Measurements from ENCODE around the gene CDK5RAP3. TPM values are rescaled to one million over a fixed set of nuclear protein-coding genes. Genes with fewer than 3 reads are reported as not detected.

CDK5RAP3 gene
- total RNA-seq, 2 experiments from 2014 or later, result 206 to 224 TPM

DNA sequence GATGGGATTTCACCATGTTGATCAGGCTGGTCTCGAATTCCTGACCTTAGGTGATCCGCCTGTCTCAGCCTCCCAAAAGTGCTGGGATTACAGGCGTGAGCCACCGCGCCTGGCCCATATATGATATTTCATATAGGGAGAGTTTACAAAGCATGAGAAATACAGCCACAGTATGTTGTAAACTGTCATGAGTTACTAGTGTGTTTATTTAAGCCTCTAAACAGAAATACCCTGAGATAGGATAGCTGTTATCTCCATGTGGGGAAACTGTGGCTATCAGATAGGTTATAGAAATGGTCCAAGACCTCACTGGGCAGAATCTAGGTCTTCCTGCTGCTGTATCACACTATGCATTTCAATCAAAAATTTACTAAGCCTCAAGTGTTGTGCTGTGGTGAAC, 2.1 kb upstream of the CDK5RAP3 start:
- H3K36me3 Mint-ChIP-seq (ENCODE audit: low read depth), result peaks cover 13% of the 10 kb centered on the region
- H3K4me1 Mint-ChIP-seq (ENCODE audit: low read depth), result peaks cover 26% of the 10 kb centered on the region
- no peaks in the 10 kb centered on the region for H3K9me3 ChIP-seq (ENCODE audit: control insufficient read depth in 1 of 2, insufficient read depth in 1 of 2, low read length in 2 of 2)
- peak overlapping the region; percentile 42 for H3K4me3 Mint-ChIP-seq
- intact Hi-C loops (cut with DNase I, micrococcal nuclease), result loop anchor here in 1 of 2 experiments (1.0 kb wide), 1 partner anchor 17 kb away; no protein-coding TSS in a partner anchor
- H3K27me3 Mint-ChIP-seq, result no peaks in the 10 kb centered on the region
- DNase-seq, result no peak
- no peaks in the 10 kb centered on the region for H3K9me3 Mint-ChIP-seq
- H3K36me3 ChIP-seq (ENCODE audit: insufficient read depth, low read length), result peaks cover 5% of the 10 kb centered on the region
- no peak for ATAC-seq (ENCODE audit: poor library complexity)
- H3K27ac Mint-ChIP-seq, result no peak overlapping the region
- H3K4me3 ChIP-seq (ENCODE audit: low read length), result no peak overlapping the region
- no peaks in the 10 kb centered on the region for H3K27me3 ChIP-seq (ENCODE audit: control insufficient read depth in 1 of 2, insufficient read depth in 2 of 2, low read length in 2 of 2)
- peaks cover 26% of the 10 kb centered on the region for H3K4me1 ChIP-seq (ENCODE audit: insufficient read depth, low read length)
- POLR2A ChIA-PET, result interaction anchor here (1.1 kb wide), 1 partner anchor 73 kb away, joined by 6 read pairs; no protein-coding TSS in a partner anchor
- TF ChIP-seq, protein P1, sequence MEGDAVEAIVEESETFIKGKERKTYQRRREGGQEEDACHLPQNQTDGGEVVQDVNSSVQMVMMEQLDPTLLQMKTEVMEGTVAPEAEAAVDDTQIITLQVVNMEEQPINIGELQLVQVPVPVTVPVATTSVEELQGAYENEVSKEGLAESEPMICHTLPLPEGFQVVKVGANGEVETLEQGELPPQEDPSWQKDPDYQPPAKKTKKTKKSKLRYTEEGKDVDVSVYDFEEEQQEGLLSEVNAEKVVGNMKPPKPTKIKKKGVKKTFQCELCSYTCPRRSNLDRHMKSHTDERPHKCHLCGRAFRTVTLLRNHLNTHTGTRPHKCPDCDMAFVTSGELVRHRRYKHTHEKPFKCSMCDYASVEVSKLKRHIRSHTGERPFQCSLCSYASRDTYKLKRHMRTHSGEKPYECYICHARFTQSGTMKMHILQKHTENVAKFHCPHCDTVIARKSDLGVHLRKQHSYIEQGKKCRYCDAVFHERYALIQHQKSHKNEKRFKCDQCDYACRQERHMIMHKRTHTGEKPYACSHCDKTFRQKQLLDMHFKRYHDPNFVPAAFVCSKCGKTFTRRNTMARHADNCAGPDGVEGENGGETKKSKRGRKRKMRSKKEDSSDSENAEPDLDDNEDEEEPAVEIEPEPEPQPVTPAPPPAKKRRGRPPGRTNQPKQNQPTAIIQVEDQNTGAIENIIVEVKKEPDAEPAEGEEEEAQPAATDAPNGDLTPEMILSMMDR (IDR thresholded peaks at IDR 0.05), result no peak
- CTCF ChIA-PET, result interaction anchor here (3.8 kb wide), 1 partner anchor 20 kb away, joined by 70 read pairs; no protein-coding TSS in a partner anchor
- no peak overlapping the region for H3K27ac ChIP-seq (ENCODE audit: low read depth in 1 of 2, low read length in 2 of 2)

DNA sequence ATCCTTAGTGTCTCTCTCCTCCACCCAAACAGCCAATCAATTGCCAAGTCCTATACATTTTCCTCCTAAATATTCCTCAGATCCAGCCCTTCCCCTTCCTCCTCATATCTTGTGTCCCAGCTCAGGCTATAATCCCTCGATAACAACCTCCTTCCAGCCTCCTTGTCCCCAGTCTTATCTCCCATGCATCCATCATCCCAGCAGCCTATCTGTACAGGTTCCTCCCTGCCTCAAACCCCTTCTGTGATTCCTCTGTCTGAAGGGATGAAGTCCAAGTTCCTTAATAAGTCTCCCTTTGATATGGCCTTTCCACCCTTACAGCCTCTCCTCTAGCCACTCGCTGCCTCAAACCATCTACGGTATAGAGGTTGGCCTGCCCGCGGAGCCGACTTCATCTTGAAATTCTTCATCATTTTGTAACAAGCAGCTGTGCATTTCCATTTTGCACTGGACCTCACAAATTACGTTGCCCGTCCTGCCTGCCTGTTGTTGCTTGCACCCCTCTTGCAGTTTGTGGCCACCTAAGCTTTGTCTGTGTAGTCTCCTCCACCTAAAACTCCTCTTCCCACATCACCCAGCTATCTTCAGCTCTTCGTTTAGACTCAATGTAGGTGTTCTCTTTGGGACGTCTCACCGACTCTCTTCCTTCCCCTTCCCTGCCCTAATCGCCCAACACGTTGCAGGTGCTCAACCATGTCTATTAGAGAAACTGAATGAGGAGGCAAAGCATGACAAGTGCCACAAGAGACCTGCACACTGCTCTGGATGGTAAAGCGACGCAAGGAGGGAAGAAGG, 786 bp upstream of the CDK5RAP3 start:
- peaks cover 26% of the 10 kb centered on the region for H3K4me1 ChIP-seq (ENCODE audit: insufficient read depth, low read length)
- peak overlapping the region; percentile 99 for H3K4me3 ChIP-seq (ENCODE audit: low read length)
- ATAC-seq (ENCODE audit: poor library complexity) (no peak), DNase-seq (peak in 1 of 14 experiments; percentile 16)
- Mint-ChIP-seq H3K4me1 (ENCODE audit: low read depth) (peaks cover 26% of the 10 kb centered on the region), H3K36me3 (ENCODE audit: low read depth) (peaks cover 26% of the 10 kb centered on the region), H3K27me3 (no peaks in the 10 kb centered on the region), H3K9me3 (no peaks in the 10 kb centered on the region), H3K27ac (peak overlapping the region; percentile 86), H3K4me3 (peak overlapping the region; percentile 99)
- TF ChIP-seq, protein P1 (IDR thresholded peaks at IDR 0.05), result no peak
- no peaks in the 10 kb centered on the region for H3K9me3 ChIP-seq (ENCODE audit: control insufficient read depth in 1 of 2, insufficient read depth in 1 of 2, low read length in 2 of 2)
- CTCF ChIA-PET, result interaction anchor here (0.7 to 3.8 kb wide), 17 partner anchors 11 to 141 kb away, joined by 3 to 70 read pairs (median 6); partner anchors contain the start of genes LRRC46, MRPL10, PNPO and SCRN2
- no peaks in the 10 kb centered on the region for H3K27me3 ChIP-seq (ENCODE audit: control insufficient read depth in 1 of 2, insufficient read depth in 2 of 2, low read length in 2 of 2)
- POLR2A ChIA-PET, result interaction anchor here (1.0 to 2.6 kb wide), 15 partner anchors 11 to 320 kb away, joined by 3 to 56 read pairs (median 5); partner anchors contain the start of genes KPNB1, LRRC46, MRPL10 and NFE2L1
- H3K27ac ChIP-seq (ENCODE audit: low read depth in 1 of 2, low read length in 2 of 2), result no peak overlapping the region
- intact Hi-C loops (cut with DNase I, micrococcal nuclease), result loop anchor here (1.0 to 5.0 kb wide), 8 partner anchors 18 to 318 kb away; partner anchors contain the start of genes PNPO (in 2 of the 2), SCRN2 (in 1 of the 2) and SP2 (in 1 of the 2)
- peaks cover 16% of the 10 kb centered on the region for H3K36me3 ChIP-seq (ENCODE audit: insufficient read depth, low read length)

DNA sequence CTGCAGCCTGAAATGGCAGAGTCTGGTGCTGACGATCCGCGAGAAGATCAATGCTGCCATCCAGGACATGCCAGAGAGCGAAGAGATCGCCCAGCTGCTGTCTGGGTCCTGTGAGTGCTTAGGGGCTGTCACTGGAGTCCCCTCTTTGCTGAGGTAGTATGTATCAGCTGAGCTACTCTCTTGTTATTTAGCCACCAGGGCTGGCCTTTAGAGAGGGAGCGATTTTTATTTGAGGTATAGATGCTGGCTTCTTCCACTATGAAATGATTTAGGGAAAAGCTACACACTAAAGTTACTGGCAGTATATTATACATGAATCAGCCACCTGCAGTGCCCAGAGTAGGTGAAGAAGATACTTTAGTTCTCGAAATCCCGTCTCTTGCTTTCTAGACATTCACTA, 2.6 kb downstream of the CDK5RAP3 start:
- Histone ChIP-seq H3K9me3 (ENCODE audit: control insufficient read depth in 1 of 2, insufficient read depth in 1 of 2, low read length in 2 of 2) (no peaks in the 10 kb centered on the region), H3K4me1 (ENCODE audit: insufficient read depth, low read length) (peaks cover 26% of the 10 kb centered on the region), H3K27me3 (ENCODE audit: control insufficient read depth in 1 of 2, insufficient read depth in 2 of 2, low read length in 2 of 2) (no peaks in the 10 kb centered on the region), H3K27ac (ENCODE audit: low read depth in 1 of 2, low read length in 2 of 2) (no peak overlapping the region), H3K36me3 (ENCODE audit: insufficient read depth, low read length) (peaks cover 43% of the 10 kb centered on the region), H3K4me3 (ENCODE audit: low read length) (no peak overlapping the region)
- Mint-ChIP-seq H3K36me3 (ENCODE audit: low read depth) (peaks cover 54% of the 10 kb centered on the region), H3K27ac (no peak overlapping the region), H3K4me1 (ENCODE audit: low read depth) (peaks cover 26% of the 10 kb centered on the region), H3K4me3 (peak overlapping the region; percentile 40), H3K27me3 (no peaks in the 10 kb centered on the region), H3K9me3 (no peaks in the 10 kb centered on the region)
- no peak for DNase-seq
- TF ChIP-seq, protein P1 (IDR thresholded peaks at IDR 0.05), result no peak
- no peak for ATAC-seq (ENCODE audit: poor library complexity)
- CTCF ChIA-PET, result no interaction called here
- POLR2A ChIA-PET, result interaction anchor here (0.6 kb wide), 1 partner anchor 33 kb away, joined by 3 read pairs; no protein-coding TSS in a partner anchor
- intact Hi-C loops (cut with DNase I, micrococcal nuclease), result loop anchor here in 1 of 2 experiments (2.0 to 5.0 kb wide), 2 partner anchors 75 to 321 kb away; partner anchors contain the start of gene NFE2L1

Measured in CD4-positive, alpha-beta T cell (primary cell).